ENCODE results near the gene CEP162.

GRCh38 chr6:84263557-84263956, 36.1 kb upstream of the CEP162 start:
- TF ChIP-seq CTCF (IDR thresholded peaks at IDR 0.05) (no peak), POLR2A (IDR thresholded peaks at IDR 0.05) (no peak)

Measured in lower leg skin (tissue), 3 donors.